ENCODE results near the gene ZNF747.

The ZNF747 gene

GRCh38 chr16:30534368-30535105 is at the start of gene ZNF747:
TSS of gene ZNF747 (minus strand) at chr16:30534858. CDS start at chr16:30534679, 179 bp downstream.
- Histone ChIP-seq H3K27ac (peak within 1 kb of the TSS; percentile 82 to 99 (median 96)), H3K4me3 (peak within 1 kb of the TSS; percentile 52 to 83 (median 70))

- Histone ChIP-seq H3K4me3 (no peak overlapping the region), H3K27ac (no peak overlapping the region)
Observed at GRCh38 chr16:30582611-30583340, 48.1 kb upstream of the ZNF747 start.

- no peak overlapping the region for H3K4me3 ChIP-seq
- no peak overlapping the region for H3K27ac ChIP-seq
Observed at GRCh38 chr16:30581457-30581856, 46.8 kb upstream of the ZNF747 start.

GRCh38 chr16:30574678-30575077 is 40.0 kb upstream of the ZNF747 start:
- Histone ChIP-seq H3K27ac (no peak overlapping the region), H3K4me3 (no peak overlapping the region)

- Histone ChIP-seq H3K27ac (peak within 1 kb of the TSS; percentile 91 to 100 (median 98)), H3K4me3 (peak within 1 kb of the TSS; percentile 37 to 84 (median 66))
Observed at GRCh38 chr16:30571445-30572322, 37.0 kb upstream of the ZNF747 start, which contains the start of gene ZNF688. TSS of gene ZNF688 (minus strand) at chr16:30571714. CDS start at chr16:30571629, 85 bp downstream.

GRCh38 chr16:30570636-30571444 is 36.2 kb upstream of the ZNF747 start:
- H3K27ac ChIP-seq = peak overlapping the region; percentile 91 to 100 (median 98)
- H3K4me3 ChIP-seq = peak overlapping the region; percentile 37 to 84 (median 66)

- peak overlapping the region in 15 of 21 experiments; percentile 18 to 100 (median 98) for H3K27ac ChIP-seq
- H3K4me3 ChIP-seq = peak overlapping the region in 1 of 7 experiments; percentile 37
Observed at GRCh38 chr16:30569746-30570635, 35.3 kb upstream of the ZNF747 start.

GRCh38 chr16:30569281-30569680 is 34.6 kb upstream of the ZNF747 start:
- H3K4me3 ChIP-seq = no peak overlapping the region
- peak overlapping the region in 5 of 21 experiments; percentile 68 to 100 (median 79) for H3K27ac ChIP-seq

- Histone ChIP-seq H3K4me3 (no peak overlapping the region), H3K27ac (peak overlapping the region in 19 of 21 experiments; percentile 5 to 85 (median 68))
Observed at GRCh38 chr16:30567991-30568638, 33.5 kb upstream of the ZNF747 start.

GRCh38 chr16:30567160-30567990 is 32.7 kb upstream of the ZNF747 start:
- peak overlapping the region in 19 of 21 experiments; percentile 5 to 85 (median 68) for H3K27ac ChIP-seq
- no peak overlapping the region for H3K4me3 ChIP-seq

GRCh38 chr16:30566531-30566930 is 31.9 kb upstream of the ZNF747 start:
- H3K4me3 ChIP-seq = no peak overlapping the region

GRCh38 chr16:30565984-30566383 is 31.3 kb upstream of the ZNF747 start:
- H3K27ac ChIP-seq = no peak overlapping the region
- H3K4me3 ChIP-seq = no peak overlapping the region

More at GRCh38 chr16:30566531-30566930, 31.9 kb upstream of the ZNF747 start:
- peak overlapping the region in 5 of 21 experiments; percentile 23 to 83 (median 76) for H3K27ac ChIP-seq

GRCh38 chr16:30565526-30565925 is 30.9 kb upstream of the ZNF747 start:
- Histone ChIP-seq H3K27ac (no peak overlapping the region), H3K4me3 (no peak overlapping the region)

- Histone ChIP-seq H3K27ac (peak overlapping the region in 18 of 21 experiments; percentile 10 to 90 (median 80)), H3K4me3 (peak overlapping the region in 6 of 7 experiments; percentile 31 to 46 (median 39))
Observed at GRCh38 chr16:30562021-30562420, 27.4 kb upstream of the ZNF747 start.

- Histone ChIP-seq H3K4me3 (peak overlapping the region; percentile 27 to 46 (median 37)), H3K27ac (peak overlapping the region in 20 of 21 experiments; percentile 10 to 90 (median 78))
Observed at GRCh38 chr16:30561089-30561816, 26.6 kb upstream of the ZNF747 start.

GRCh38 chr16:30559690-30560089 is 25.0 kb upstream of the ZNF747 start:
- Histone ChIP-seq H3K27ac (peak overlapping the region in 5 of 21 experiments; percentile 13 to 97 (median 36)), H3K4me3 (no peak overlapping the region)

Data from skin epidermis (tissue), 12 donors.